B cell (primary cell): Measurements from ENCODE around the gene GPER1. TPM values are rescaled to one million over a fixed set of nuclear protein-coding genes. Genes with fewer than 3 reads are reported as not detected.

Experiments
- ATAC-seq: fragments of 200-7000 bp; cut with Tn5 transposase; one replicate; pipeline ENCODE4 v1.10.0; 2021; ENCODE audit warnings: low read depth, mild to moderate bottlenecking, moderate number of reproducible peaks, moderate library complexity
- CTCF ChIA-PET: fragments of 350-600 bp; sonication (Branson Sonifier 250); formaldehyde crosslinking; loops from one replicate; lab custom pipeline; 2021; ENCODE audit warnings: antibody characterized with exemption, inconsistent platforms; lab: Charles Lee
- POLR2A ChIA-PET: fragments of 350-600 bp; sonication (Branson Sonifier 250); formaldehyde crosslinking; loops from one replicate; lab custom pipeline; 2021; ENCODE audit warnings: antibody characterized with exemption; lab: Charles Lee
- DNase-seq: peaks from one replicate; pipeline ENCODE4 v3.0.0; 2013
- H2AFZ ChIP-seq: 2 replicates; pipeline ENCODE4 v1.6.1; 2012; ENCODE audit warnings: mild to moderate bottlenecking, low read depth, low read length; ENCODE audit not compliant: insufficient read depth, poor library complexity, severe bottlenecking
- H3K27ac ChIP-seq, 2 donors: 1 replicate in 1 of 2; 2 replicates in 1 of 2; pipeline ENCODE4 v1.5.1; 2012 to 2013; ENCODE audit warnings: low read length in 2 of 2, mild to moderate bottlenecking in 2 of 2, moderate library complexity in 1 of 2
- H3K27me3 ChIP-seq, 4 experiments: fragments of 200-600 bp in 1 of 4; sonication (generic) in 1 of 4; replicated peaks in 1 of 4; 1 replicate in 2 of 4; 2 replicates in 2 of 4; pipeline versions ENCODE4 v1.6.1 to v1.7.0; 2013 to 2016; ENCODE audit warnings: low read length in 3 of 4, mild to moderate bottlenecking in 2 of 4, mixed read lengths in 1 of 4, moderate library complexity in 1 of 4; ENCODE audit not compliant: insufficient read depth in 4 of 4, control insufficient read depth in 3 of 4; ENCODE audit errors: control extremely low read depth in 1 of 4
- H3K36me3 ChIP-seq, 2 experiments: replicated peaks in 1 of 2; 1 replicate in 1 of 2; 2 replicates in 1 of 2; pipeline versions ENCODE4 v1.6.1 to v1.7.1; 2013; ENCODE audit warnings: low read length in 1 of 2; ENCODE audit not compliant: insufficient read depth in 2 of 2, control insufficient read depth in 1 of 2; ENCODE audit errors: control extremely low read depth in 1 of 2, extremely low read depth in 1 of 2
- H3K4me1 ChIP-seq, 2 donors: fragments of 200-600 bp in 1 of 2; sonication (generic) in 1 of 2; 1 replicate in 1 of 2; 2 replicates in 1 of 2; pipeline versions ENCODE4 v1.5.1 to v1.6.1; 2013 to 2017; ENCODE audit warnings: low read length in 2 of 2; ENCODE audit not compliant: control insufficient read depth in 2 of 2, insufficient read depth in 2 of 2
- H3K4me2 ChIP-seq: replicated peaks from 2 replicates; pipeline ENCODE3; 2012; ENCODE audit warnings: mild to moderate bottlenecking, low read depth, low read length; ENCODE audit not compliant: poor library complexity, severe bottlenecking
- H3K4me3 ChIP-seq, 5 experiments: fragments of 200-600 bp in 1 of 5; sonication (generic) in 1 of 5; 1 replicate in 3 of 5; 2 replicates in 2 of 5; pipeline versions ENCODE4 v1.5.1 to v1.7.0; 2011 to 2016; ENCODE audit warnings: low read length in 4 of 5, mild to moderate bottlenecking in 4 of 5, low read depth in 2 of 5, control low read depth in 1 of 5, moderate library complexity in 1 of 5; ENCODE audit not compliant: insufficient read depth in 1 of 5; ENCODE audit errors: control extremely low read depth in 1 of 5, extremely low read depth in 1 of 5
- H3K79me2 ChIP-seq: fragments of 200-600 bp; sonication (generic); one replicate; pipeline ENCODE4 v1.6.0; 2016; ENCODE audit warnings: low read length; ENCODE audit not compliant: control insufficient read depth, insufficient read depth
- H3K9ac ChIP-seq: fragments of 200-600 bp; sonication (generic); 2 replicates; pipeline ENCODE4 v1.6.1; 2017; ENCODE audit warnings: mild to moderate bottlenecking, low read length, moderate library complexity
- H3K9me3 ChIP-seq, 3 donors: one replicate each; pipeline versions ENCODE4 v1.6.1 to v1.7.1; 2013; ENCODE audit warnings: low read length in 2 of 3; ENCODE audit not compliant: control insufficient read depth in 2 of 3, insufficient read depth in 1 of 3; ENCODE audit errors: control extremely low read depth in 1 of 3
- H4K20me1 ChIP-seq: 2 replicates; pipeline ENCODE4 v1.6.0; 2012; ENCODE audit warnings: mild to moderate bottlenecking, low read length; ENCODE audit not compliant: insufficient read depth, control insufficient read depth, poor library complexity, severe bottlenecking
- H3K27ac Mint-ChIP-seq: one replicate; pipeline ENCODE4 v1.8.0; 2021; ENCODE audit warnings: mixed read lengths
- H3K27me3 Mint-ChIP-seq: one replicate; pipeline ENCODE4 v1.8.0; 2021; ENCODE audit warnings: mixed read lengths
- H3K4me1 Mint-ChIP-seq: one replicate; pipeline ENCODE4 v1.8.0; 2021; ENCODE audit warnings: mixed read lengths
- H3K4me3 Mint-ChIP-seq: one replicate; pipeline ENCODE4 v1.8.0; 2021; ENCODE audit warnings: mixed read lengths
- H3K9me3 Mint-ChIP-seq: one replicate; pipeline ENCODE4 v1.8.0; 2022; ENCODE audit warnings: mixed read lengths; ENCODE audit not compliant: insufficient read depth
- EZH2 ChIP-seq: IDR thresholded peaks from 2 replicates; pipeline ENCODE4 v1.6.1; 2012; ENCODE audit warnings: borderline replicate concordance, low read depth, mild to moderate bottlenecking, moderate library complexity, low read length; ENCODE audit not compliant: insufficient read depth, poor library complexity, severe bottlenecking
- WGBS: methylation state at CpG from one replicate; pipeline ENCODE4 v1.1.5; 2013; ENCODE audit warnings: missing lambda C conversion rate; ENCODE audit not compliant: insufficient coverage; 5-methylcytosine and 5-hydroxymethylcytosine counted together
- intact Hi-C: fragments of 100-400 bp; cut with micrococcal nuclease; formaldehyde crosslinking; loops from one replicate; pipeline ENCODE4 v1.10.0; 2022
- polyA plus RNA-seq: library from polyadenylated mRNA; depleted of rRNA; stranded (reverse); fragments of >200 nt; gene quantifications from 2 replicates; pipeline ENCODE4 v1.2.3, GENCODE V29; 2012
- total RNA-seq, 2 donors: library from RNA; stranded (reverse); fragments of 120-200 nt in 1 of 2; gene quantifications; 1 replicate in 1 of 2; 2 replicates in 1 of 2; pipeline versions ENCODE4 v1.2.3 to v1.2.4, GENCODE V29; 2013 to 2022
- TF ChIP-seq, protein P1 (sequence below): fragments of 200-600 bp; IDR thresholded peaks from one replicate; pipeline ENCODE4 v1.8.0; 2022; ENCODE audit warnings: antibody characterized with exemption, mild to moderate bottlenecking

Gene GPER1
- total and polyA plus RNA-seq, 2 donors (not counting 1 experiment from before 2014, with no cell fraction given) = 3.2 to 21.3 TPM

DNA sequence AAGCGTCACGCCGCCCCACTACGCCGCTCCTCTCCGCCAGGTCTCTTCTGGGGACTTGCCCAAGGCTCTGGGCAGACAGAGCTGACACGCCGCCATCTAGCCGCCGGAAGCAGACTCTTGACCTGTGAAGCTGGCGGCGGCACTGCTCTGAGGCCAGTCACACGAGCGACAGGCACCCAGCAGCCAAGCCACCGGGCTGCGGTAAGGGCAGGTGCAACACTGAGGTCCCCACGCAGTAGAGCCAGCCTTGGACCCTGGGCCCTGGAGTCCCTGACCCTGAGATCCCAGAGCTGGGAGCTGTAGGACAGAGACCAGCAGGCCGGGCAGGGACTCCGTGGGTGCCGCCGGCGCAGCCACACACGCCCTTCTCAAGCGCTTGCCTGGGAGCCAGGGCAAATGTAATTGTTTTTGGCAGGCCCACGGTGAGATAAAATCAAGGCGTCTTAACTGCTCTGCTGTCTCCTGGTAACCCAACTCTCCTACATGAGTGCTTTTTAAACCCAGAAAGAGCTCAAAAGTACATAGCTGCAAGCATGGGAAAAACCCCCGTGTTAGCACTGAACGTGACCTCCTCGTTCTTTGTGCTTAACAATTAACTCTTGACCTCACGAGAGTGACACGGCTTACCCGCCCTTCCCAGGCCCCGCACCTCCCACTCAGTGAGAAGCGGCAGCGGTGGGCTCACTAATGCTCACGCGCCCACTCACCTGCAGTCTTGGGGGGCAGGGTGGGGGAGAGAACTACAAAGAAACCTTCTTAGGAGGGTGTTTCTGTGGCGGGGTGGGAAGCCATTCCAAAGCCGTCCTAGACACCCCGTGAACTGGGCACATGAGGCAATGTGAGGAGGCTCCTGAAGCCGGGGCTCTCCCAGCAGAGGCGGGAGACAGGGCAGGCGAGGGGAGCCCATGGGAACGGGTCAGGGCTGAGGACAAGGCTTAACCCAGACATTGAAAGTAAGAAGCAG, 8.5 kb downstream of the GPER1 start:
- DNase-seq (no peak), ATAC-seq (no peak)
- no peak overlapping the region for H2AFZ ChIP-seq
- H3K79me2 ChIP-seq = peaks cover 4% of the 10 kb centered on the region
- no peak overlapping the region for H3K4me3 ChIP-seq
- no peaks in the 10 kb centered on the region for H3K4me1 ChIP-seq
- 95% methylated on average over 43 of the region's 44 CpGs for WGBS
- CTCF ChIA-PET = interaction anchor here (0.9 kb wide), 1 partner anchor 103 kb away, joined by 3 read pairs; no protein-coding TSS in a partner anchor
- peaks cover 2% of the 10 kb centered on the region for H3K4me1 Mint-ChIP-seq
- H4K20me1 ChIP-seq = no peaks in the 10 kb centered on the region
- POLR2A ChIA-PET = no interaction called here
- no peaks in the 10 kb centered on the region for H3K27me3 Mint-ChIP-seq
- no peak overlapping the region for H3K27ac Mint-ChIP-seq
- H3K36me3 ChIP-seq = no peaks in the 10 kb centered on the region
- intact Hi-C loops = no loop called here
- no peaks in the 10 kb centered on the region for H3K27me3 ChIP-seq
- H3K9me3 ChIP-seq = peaks cover 0 to 7% (median 0%) of the 10 kb centered on the region in 3 donors
- H3K9me3 Mint-ChIP-seq = no peaks in the 10 kb centered on the region
- TF ChIP-seq EZH2 = no peak
- TF ChIP-seq, protein P1, sequence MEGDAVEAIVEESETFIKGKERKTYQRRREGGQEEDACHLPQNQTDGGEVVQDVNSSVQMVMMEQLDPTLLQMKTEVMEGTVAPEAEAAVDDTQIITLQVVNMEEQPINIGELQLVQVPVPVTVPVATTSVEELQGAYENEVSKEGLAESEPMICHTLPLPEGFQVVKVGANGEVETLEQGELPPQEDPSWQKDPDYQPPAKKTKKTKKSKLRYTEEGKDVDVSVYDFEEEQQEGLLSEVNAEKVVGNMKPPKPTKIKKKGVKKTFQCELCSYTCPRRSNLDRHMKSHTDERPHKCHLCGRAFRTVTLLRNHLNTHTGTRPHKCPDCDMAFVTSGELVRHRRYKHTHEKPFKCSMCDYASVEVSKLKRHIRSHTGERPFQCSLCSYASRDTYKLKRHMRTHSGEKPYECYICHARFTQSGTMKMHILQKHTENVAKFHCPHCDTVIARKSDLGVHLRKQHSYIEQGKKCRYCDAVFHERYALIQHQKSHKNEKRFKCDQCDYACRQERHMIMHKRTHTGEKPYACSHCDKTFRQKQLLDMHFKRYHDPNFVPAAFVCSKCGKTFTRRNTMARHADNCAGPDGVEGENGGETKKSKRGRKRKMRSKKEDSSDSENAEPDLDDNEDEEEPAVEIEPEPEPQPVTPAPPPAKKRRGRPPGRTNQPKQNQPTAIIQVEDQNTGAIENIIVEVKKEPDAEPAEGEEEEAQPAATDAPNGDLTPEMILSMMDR = no peak
- H3K4me3 Mint-ChIP-seq = no peak overlapping the region
- no peak overlapping the region for H3K27ac ChIP-seq
- H3K9ac ChIP-seq = no peak overlapping the region
- no peak overlapping the region for H3K4me2 ChIP-seq

DNA sequence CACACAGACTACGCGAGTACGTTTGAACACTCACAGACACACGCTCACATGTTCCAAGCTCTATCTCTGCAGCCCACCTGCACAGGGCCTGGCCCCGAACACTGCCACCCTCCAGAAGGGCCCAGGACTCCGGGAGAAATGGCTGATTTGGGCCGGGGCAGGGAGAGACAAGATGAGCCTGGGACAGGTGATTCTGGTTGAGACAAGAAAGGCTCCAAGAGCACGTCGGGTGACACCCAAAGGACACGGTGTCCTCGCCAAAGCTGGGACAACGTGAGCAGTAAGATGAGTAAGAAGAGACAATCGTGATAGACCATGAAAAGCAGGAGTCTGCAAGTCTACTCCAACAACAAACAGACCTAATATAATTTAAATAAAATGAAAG, 9.2 kb downstream of the GPER1 start:
- H3K36me3 ChIP-seq = no peaks in the 10 kb centered on the region
- POLR2A ChIA-PET = no interaction called here
- no peak overlapping the region for H3K4me3 Mint-ChIP-seq
- DNase-seq = no peak
- H3K27me3 ChIP-seq = no peaks in the 10 kb centered on the region
- no peak for TF ChIP-seq EZH2
- TF ChIP-seq, protein P1 = no peak
- no peaks in the 10 kb centered on the region for H4K20me1 ChIP-seq
- no peak overlapping the region for H3K27ac ChIP-seq
- no peaks in the 10 kb centered on the region for H3K9me3 Mint-ChIP-seq
- peaks cover 6% of the 10 kb centered on the region for H3K4me1 Mint-ChIP-seq
- no peaks in the 10 kb centered on the region for H3K4me1 ChIP-seq
- CTCF ChIA-PET = interaction anchor here (0.9 kb wide), 1 partner anchor 104 kb away, joined by 3 read pairs; no protein-coding TSS in a partner anchor
- peaks cover 0 to 7% (median 0%) of the 10 kb centered on the region in 3 donors for H3K9me3 ChIP-seq
- 98% methylated on average over 9 of the region's 13 CpGs for WGBS
- no peak for ATAC-seq
- H2AFZ ChIP-seq = no peak overlapping the region
- H3K79me2 ChIP-seq = peaks cover 4% of the 10 kb centered on the region
- H3K9ac ChIP-seq = no peak overlapping the region
- no peak overlapping the region for H3K4me3 ChIP-seq
- no peak overlapping the region for H3K27ac Mint-ChIP-seq
- no peak overlapping the region for H3K4me2 ChIP-seq
- no peaks in the 10 kb centered on the region for H3K27me3 Mint-ChIP-seq
- intact Hi-C loops = no loop called here
